ENCODE data around the gene TMEM30B.

Gene TMEM30B

DNA sequence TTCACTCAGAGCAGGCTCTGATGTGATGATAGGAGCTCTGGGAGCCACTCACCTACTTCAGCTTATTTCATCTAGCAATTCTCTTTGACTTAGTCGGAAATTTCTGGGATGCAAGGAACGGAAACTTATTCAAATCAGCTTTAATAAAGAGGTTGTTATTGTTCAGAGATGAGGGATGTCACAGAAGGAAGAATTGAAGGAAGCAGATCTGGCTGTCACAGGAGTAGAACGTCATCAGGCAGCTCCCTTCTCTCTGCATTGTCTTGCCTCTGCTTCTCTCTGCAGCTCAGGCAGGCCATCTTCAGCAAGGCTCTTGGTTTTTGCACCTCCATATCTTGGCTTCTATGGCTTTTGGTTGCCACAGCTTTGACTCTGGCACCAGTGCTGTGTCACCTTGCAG is 7.6 kb upstream of the TMEM30B start:
- Mint-ChIP-seq H3K27ac (no peak overlapping the region), H3K36me3 (ENCODE audit: low read depth) (no peaks in the 10 kb centered on the region), H3K4me3 (no peak overlapping the region), H3K27me3 (peaks cover 16% of the 10 kb centered on the region), H3K4me1 (ENCODE audit: low read depth) (no peaks in the 10 kb centered on the region), H3K9me3 (no peaks in the 10 kb centered on the region)
- intact Hi-C loops (cut with micrococcal nuclease): no loop called here

DNA sequence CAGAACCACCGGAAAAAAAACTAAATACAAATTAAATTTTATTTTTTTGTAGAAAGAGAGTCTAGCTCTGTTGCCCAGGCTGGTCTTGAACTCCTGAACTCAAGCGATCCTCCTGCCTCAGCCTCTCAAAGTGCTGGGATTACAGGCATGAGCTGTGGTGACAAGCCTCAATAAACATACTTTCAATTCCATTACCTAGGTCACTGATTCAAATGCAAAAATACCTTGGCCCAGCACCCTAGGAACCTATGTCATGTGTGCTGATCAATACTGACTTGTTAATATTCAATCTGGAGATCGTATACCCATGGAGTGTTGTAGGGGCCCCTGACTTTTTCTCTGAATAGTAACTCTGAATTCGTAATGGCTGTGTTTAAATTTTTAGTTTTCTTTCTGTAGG is 7.1 kb upstream of the TMEM30B start:
- Mint-ChIP-seq H3K4me1 (ENCODE audit: low read depth) (no peaks in the 10 kb centered on the region), H3K4me3 (no peak overlapping the region), H3K9me3 (no peaks in the 10 kb centered on the region), H3K36me3 (ENCODE audit: low read depth) (no peaks in the 10 kb centered on the region), H3K27me3 (peaks cover 20% of the 10 kb centered on the region), H3K27ac (no peak overlapping the region)
- intact Hi-C loops (cut with micrococcal nuclease): no loop called here

GRCh38 chr14:61287196-61287595 is 6.1 kb upstream of the TMEM30B start:
- no peaks in the 10 kb centered on the region for H3K36me3 Mint-ChIP-seq (ENCODE audit: low read depth)
- peaks cover 28% of the 10 kb centered on the region for H3K27me3 Mint-ChIP-seq
- H3K4me3 Mint-ChIP-seq: no peak overlapping the region
- no peaks in the 10 kb centered on the region for H3K9me3 Mint-ChIP-seq
- intact Hi-C loops (cut with micrococcal nuclease): loop anchor here (2.0 kb wide), 1 partner anchor 936 kb away; no protein-coding TSS in a partner anchor
- no peak overlapping the region for H3K27ac Mint-ChIP-seq
- no peaks in the 10 kb centered on the region for H3K4me1 Mint-ChIP-seq (ENCODE audit: low read depth)

- H3K4me3 Mint-ChIP-seq: no peak overlapping the region
- no peaks in the 10 kb centered on the region for H3K36me3 Mint-ChIP-seq (ENCODE audit: low read depth)
- H3K27ac Mint-ChIP-seq: no peak overlapping the region
- H3K4me1 Mint-ChIP-seq (ENCODE audit: low read depth): peaks cover 10% of the 10 kb centered on the region
- H3K9me3 Mint-ChIP-seq: no peaks in the 10 kb centered on the region
- intact Hi-C loops (cut with micrococcal nuclease): loop anchor here (1.0 kb wide), 1 partner anchor 16 kb away; no protein-coding TSS in a partner anchor
- peaks cover 43% of the 10 kb centered on the region for H3K27me3 Mint-ChIP-seq
These were observed 4.2 kb upstream of the TMEM30B start for GRCh38 chr14:61285364-61285763.

GRCh38 chr14:61284001-61284400 is 2.9 kb upstream of the TMEM30B start:
- Mint-ChIP-seq H3K4me3 (no peak overlapping the region), H3K4me1 (ENCODE audit: low read depth) (peaks cover 16% of the 10 kb centered on the region), H3K27me3 (peaks cover 55% of the 10 kb centered on the region), H3K36me3 (ENCODE audit: low read depth) (no peaks in the 10 kb centered on the region), H3K9me3 (no peaks in the 10 kb centered on the region), H3K27ac (no peak overlapping the region)
- intact Hi-C loops (cut with micrococcal nuclease): no loop called here

DNA sequence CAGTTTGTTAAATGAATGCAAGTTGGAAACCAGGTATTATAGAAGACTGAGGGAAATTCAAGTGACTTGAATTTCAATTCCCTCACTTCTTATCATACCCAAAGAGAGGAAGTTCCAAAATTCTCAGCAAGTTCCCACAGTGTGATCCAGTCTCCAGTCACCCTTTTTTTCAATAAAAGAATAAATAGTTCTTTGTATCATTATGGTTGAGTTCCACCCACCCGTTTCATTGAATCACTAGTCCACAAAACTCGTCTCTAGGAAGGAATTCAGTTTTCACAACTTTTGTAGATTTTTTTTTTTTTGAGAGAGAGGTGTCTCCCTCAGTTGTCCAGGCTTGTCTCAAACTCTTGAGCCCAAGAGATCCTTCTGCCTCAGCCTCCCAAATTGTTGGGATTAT is 1.6 kb upstream of the TMEM30B start:
- Mint-ChIP-seq H3K27ac (no peak overlapping the region), H3K4me1 (ENCODE audit: low read depth) (peaks cover 16% of the 10 kb centered on the region), H3K9me3 (no peaks in the 10 kb centered on the region), H3K4me3 (no peak overlapping the region), H3K27me3 (peaks cover 60% of the 10 kb centered on the region), H3K36me3 (ENCODE audit: low read depth) (no peaks in the 10 kb centered on the region)
- intact Hi-C loops (cut with micrococcal nuclease): no loop called here

GRCh38 chr14:61281948-61282275 is 774 bp upstream of the TMEM30B start:
- Mint-ChIP-seq H3K4me3 (no peak overlapping the region), H3K4me1 (ENCODE audit: low read depth) (peaks cover 16% of the 10 kb centered on the region), H3K36me3 (ENCODE audit: low read depth) (no peaks in the 10 kb centered on the region), H3K9me3 (no peaks in the 10 kb centered on the region), H3K27ac (no peak overlapping the region), H3K27me3 (peaks cover 63% of the 10 kb centered on the region)
- intact Hi-C loops (cut with micrococcal nuclease): no loop called here

GRCh38 chr14:61280526-61281185 is 482 bp downstream of the TMEM30B start:
- no peaks in the 10 kb centered on the region for H3K9me3 Mint-ChIP-seq
- no peak overlapping the region for H3K27ac Mint-ChIP-seq
- intact Hi-C loops (cut with micrococcal nuclease): no loop called here
- H3K4me1 Mint-ChIP-seq (ENCODE audit: low read depth): peaks cover 16% of the 10 kb centered on the region
- H3K27me3 Mint-ChIP-seq: peaks cover 63% of the 10 kb centered on the region
- H3K4me3 Mint-ChIP-seq: peak overlapping the region; percentile 70
- no peaks in the 10 kb centered on the region for H3K36me3 Mint-ChIP-seq (ENCODE audit: low read depth)

DNA sequence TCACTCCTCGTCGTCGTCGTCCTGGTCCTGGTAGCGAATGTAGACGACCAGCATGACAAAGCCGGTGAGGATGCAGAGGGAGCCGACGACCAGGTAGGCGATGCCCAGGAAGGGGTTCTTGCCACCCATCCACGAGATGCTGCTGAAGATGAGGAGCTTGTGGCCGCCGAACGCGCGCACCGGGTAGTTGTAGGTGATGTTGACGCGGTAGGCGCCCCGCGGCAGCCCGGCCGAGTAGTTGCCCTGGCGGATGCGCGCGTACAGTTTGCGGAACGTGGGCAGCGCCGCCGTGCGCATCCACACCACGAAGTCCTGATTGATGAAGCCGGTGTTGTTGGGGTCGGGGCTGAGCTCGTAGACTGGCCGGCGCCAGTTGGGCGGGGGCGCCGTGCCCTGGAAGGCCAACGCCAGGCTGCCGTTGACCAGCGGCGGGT is 1.0 kb downstream of the TMEM30B start:
- H3K27ac Mint-ChIP-seq: no peak overlapping the region
- H3K4me1 Mint-ChIP-seq (ENCODE audit: low read depth): peaks cover 16% of the 10 kb centered on the region
- intact Hi-C loops (cut with micrococcal nuclease): no loop called here
- H3K27me3 Mint-ChIP-seq: peaks cover 61% of the 10 kb centered on the region
- no peaks in the 10 kb centered on the region for H3K36me3 Mint-ChIP-seq (ENCODE audit: low read depth)
- peak overlapping the region; percentile 70 for H3K4me3 Mint-ChIP-seq
- H3K9me3 Mint-ChIP-seq: no peaks in the 10 kb centered on the region

DNA sequence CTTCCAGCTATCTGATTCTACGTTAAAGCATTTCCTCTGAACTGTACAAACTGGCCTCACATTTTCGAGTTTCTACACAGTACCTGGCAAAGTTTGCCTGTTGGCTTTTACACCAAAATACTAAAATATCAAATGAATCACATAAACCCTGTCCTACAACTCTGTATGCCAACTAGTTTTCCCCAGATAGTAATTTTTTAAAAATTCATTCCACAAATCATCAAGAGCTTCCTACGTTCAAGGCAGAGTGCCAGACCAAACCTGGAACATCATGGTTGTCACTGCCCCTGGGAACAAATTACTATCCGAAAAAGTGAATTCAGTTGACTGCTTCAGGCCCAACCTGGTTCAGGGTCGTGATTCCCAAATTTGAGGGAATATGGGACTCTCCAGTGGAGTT is 2.1 kb downstream of the TMEM30B start:
- Mint-ChIP-seq H3K9me3 (no peaks in the 10 kb centered on the region), H3K4me1 (ENCODE audit: low read depth) (peaks cover 16% of the 10 kb centered on the region), H3K27ac (no peak overlapping the region), H3K36me3 (ENCODE audit: low read depth) (no peaks in the 10 kb centered on the region), H3K4me3 (no peak overlapping the region), H3K27me3 (peaks cover 62% of the 10 kb centered on the region)
- intact Hi-C loops (cut with micrococcal nuclease): no loop called here

- no peak overlapping the region for H3K4me3 Mint-ChIP-seq
- no peak overlapping the region for H3K27ac Mint-ChIP-seq
- intact Hi-C loops (cut with micrococcal nuclease): no loop called here
- peaks cover 55% of the 10 kb centered on the region for H3K27me3 Mint-ChIP-seq
- peaks cover 16% of the 10 kb centered on the region for H3K4me1 Mint-ChIP-seq (ENCODE audit: low read depth)
- no peaks in the 10 kb centered on the region for H3K36me3 Mint-ChIP-seq (ENCODE audit: low read depth)
- H3K9me3 Mint-ChIP-seq: no peaks in the 10 kb centered on the region
These were observed 3.4 kb downstream of the TMEM30B start for GRCh38 chr14:61277784-61278183.

DNA sequence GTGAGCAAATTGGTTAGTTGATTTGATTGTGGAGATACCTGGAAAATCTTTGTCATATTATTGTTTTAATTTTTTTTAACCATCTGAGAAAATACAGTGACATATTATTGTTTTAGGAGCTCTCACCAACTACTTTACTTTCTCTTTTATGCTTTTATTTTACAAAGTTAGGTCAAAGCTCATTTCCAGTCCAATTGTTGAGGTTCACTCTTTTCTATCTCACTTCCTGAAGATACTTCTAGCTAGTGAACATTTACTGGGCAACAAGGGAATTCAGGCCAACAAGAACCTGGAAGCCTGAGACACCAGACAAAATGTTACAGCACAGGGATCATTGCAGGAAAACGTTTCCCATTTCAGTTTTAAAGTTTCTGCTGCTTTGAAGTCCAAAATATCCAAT is 3.9 kb downstream of the TMEM30B start:
- Mint-ChIP-seq H3K27me3 (peaks cover 57% of the 10 kb centered on the region), H3K4me1 (ENCODE audit: low read depth) (peaks cover 16% of the 10 kb centered on the region), H3K4me3 (no peak overlapping the region), H3K27ac (no peak overlapping the region), H3K9me3 (no peaks in the 10 kb centered on the region), H3K36me3 (ENCODE audit: low read depth) (no peaks in the 10 kb centered on the region)
- intact Hi-C loops (cut with micrococcal nuclease): no loop called here

DNA sequence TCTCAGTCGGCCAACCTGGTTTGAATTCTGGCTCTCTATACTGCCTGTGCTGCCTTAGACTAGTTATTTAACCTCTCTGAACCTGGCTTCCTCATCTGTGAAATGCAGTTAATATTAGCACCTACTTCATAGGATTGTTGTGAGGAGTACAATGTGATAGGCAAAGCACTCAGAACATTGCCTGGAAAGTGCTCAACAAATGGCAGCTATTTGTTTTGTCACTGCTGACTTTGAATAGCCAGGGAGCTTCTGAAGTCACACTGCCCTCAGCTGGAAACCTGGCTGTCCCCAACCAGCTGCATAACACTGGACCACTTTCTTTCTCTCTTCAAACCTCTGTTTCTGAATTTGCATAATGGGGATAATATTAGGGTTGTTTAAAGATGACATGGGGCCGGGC is 9.6 kb downstream of the TMEM30B start:
- H3K27ac Mint-ChIP-seq: no peak overlapping the region
- H3K4me3 Mint-ChIP-seq: no peak overlapping the region
- no peaks in the 10 kb centered on the region for H3K9me3 Mint-ChIP-seq
- H3K36me3 Mint-ChIP-seq (ENCODE audit: low read depth): no peaks in the 10 kb centered on the region
- H3K4me1 Mint-ChIP-seq (ENCODE audit: low read depth): peaks cover 5% of the 10 kb centered on the region
- intact Hi-C loops (cut with micrococcal nuclease): no loop called here
- H3K27me3 Mint-ChIP-seq: peaks cover 45% of the 10 kb centered on the region

DNA sequence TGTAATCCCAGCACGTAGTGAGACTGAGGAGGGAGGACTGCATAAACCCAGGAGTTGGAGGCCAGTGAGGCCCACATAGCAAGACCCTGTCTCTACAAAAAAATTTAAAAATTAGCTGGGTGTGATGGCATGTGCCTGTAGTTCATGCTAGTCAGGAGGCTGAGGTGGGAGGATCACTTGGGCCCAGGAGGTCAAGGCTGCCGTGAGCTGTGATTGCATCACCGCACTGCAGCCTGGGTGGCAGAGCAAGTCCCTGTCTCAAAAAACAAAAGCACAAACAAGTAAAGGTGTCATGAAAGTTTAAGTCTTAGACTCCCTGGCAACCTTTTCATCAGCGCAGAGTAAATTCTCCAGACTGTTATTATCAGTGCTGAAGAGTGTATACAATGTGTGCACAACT is 10.4 kb downstream of the TMEM30B start:
- Mint-ChIP-seq H3K27me3 (peaks cover 50% of the 10 kb centered on the region), H3K9me3 (no peaks in the 10 kb centered on the region), H3K36me3 (ENCODE audit: low read depth) (no peaks in the 10 kb centered on the region), H3K27ac (no peak overlapping the region), H3K4me1 (ENCODE audit: low read depth) (peaks cover 5% of the 10 kb centered on the region), H3K4me3 (no peak overlapping the region)
- intact Hi-C loops (cut with micrococcal nuclease): no loop called here

Measured in dendritic cell treated with granulocyte-macrophage colony-stimulating factor and Interleukin-4, amounts not matched to agents 40 ng/mL and 50 ng/mL, for 4 days (primary cell).